Progenitor cell of endocrine pancreas (in vitro differentiated cells): Measurements from ENCODE around the gene PARP9. TPM values are rescaled to one million over a fixed set of nuclear protein-coding genes. Genes with fewer than 3 reads are reported as not detected.

Experiments used
- DNase-seq: peaks from one replicate; pipeline ENCODE4 v3.0.0; 2021; ENCODE audit warnings: low spot score; ENCODE audit not compliant: unreplicated experiment
- H3K27ac Mint-ChIP-seq: 2 replicates; pipeline ENCODE4 v1.8.0; 2021; ENCODE audit warnings: mild to moderate bottlenecking, moderate library complexity, mixed read lengths
- H3K27me3 Mint-ChIP-seq: 2 replicates; pipeline ENCODE4 v1.8.0; 2021; ENCODE audit warnings: mixed read lengths
- H3K36me3 Mint-ChIP-seq: 2 replicates; pipeline ENCODE4 v1.8.0; 2022; ENCODE audit warnings: mixed read lengths; ENCODE audit not compliant: insufficient read depth
- H3K4me1 Mint-ChIP-seq: 2 replicates; pipeline ENCODE4 v1.8.0; 2021; ENCODE audit warnings: low read depth, mixed read lengths
- H3K4me3 Mint-ChIP-seq: 2 replicates; pipeline ENCODE4 v1.8.0; 2021; ENCODE audit warnings: low read depth, mild to moderate bottlenecking, moderate library complexity, mixed read lengths
- H3K9me3 Mint-ChIP-seq: 2 replicates; pipeline ENCODE4 v1.8.0; 2021; ENCODE audit warnings: low read depth, mixed read lengths
- CTCF ChIP-seq: fragments of 200-600 bp; sonication (generic); IDR thresholded peaks from one replicate; pipeline ENCODE4 v1.5.0; 2021; ENCODE audit warnings: antibody characterized with exemption, mild to moderate bottlenecking; ENCODE audit not compliant: unreplicated experiment
- long read RNA-seq: library from polyadenylated mRNA; unstranded; transcript quantifications from one replicate; pipeline ENCODE4 v2.0.0, GENCODE V29; 2020
- total RNA-seq: library from RNA; stranded (reverse); gene quantifications from 2 replicates; pipeline ENCODE4 v1.2.1, GENCODE V29; 2021

PARP9 gene
- 11.3 and 11.5 TPM in 2 replicates for total RNA-seq
- long read RNA-seq, transcript PARP9-205 (11 exons, 3,128 nt), result major isoform, 32 of 110 reads
- long read RNA-seq, partial matches to known transcripts, result 48 of 110 reads
- long read RNA-seq, other reads (novel, unspliced or antisense), result 25 of 110 reads

GRCh38 chr3:122564155-122564912 lies at the start of gene PARP9, which contains the start of gene DTX3L:
TSS of gene PARP9 (minus strand) at chr3:122564300. CDS start at chr3:122559620, 4,680 bp downstream.
TSS of gene DTX3L (plus strand) at chr3:122564338. CDS start at chr3:122564427, 89 bp downstream.
- no peak for TF ChIP-seq CTCF
- peak within 1 kb of the TSS; percentile 94 for H3K27ac Mint-ChIP-seq
- peaks cover 20% of the 10 kb centered on the region for H3K4me1 Mint-ChIP-seq
- H3K4me3 Mint-ChIP-seq, result peak within 1 kb of the TSS; percentile 80
- no peaks in the 10 kb centered on the region for H3K27me3 Mint-ChIP-seq
- H3K9me3 Mint-ChIP-seq, result no peaks in the 10 kb centered on the region
- DNase-seq, result peak; percentile 45
- peaks cover 5% of the 10 kb centered on the region for H3K36me3 Mint-ChIP-seq

- no peak for TF ChIP-seq CTCF
- Mint-ChIP-seq H3K4me3 (no peak overlapping the region), H3K36me3 (no peaks in the 10 kb centered on the region), H3K9me3 (no peaks in the 10 kb centered on the region), H3K27ac (peak overlapping the region; percentile 73), H3K27me3 (no peaks in the 10 kb centered on the region), H3K4me1 (peaks cover 2% of the 10 kb centered on the region)
- DNase-seq, result no peak
Measured at GRCh38 chr3:122612696-122613095, 48.6 kb upstream of the PARP9 start.

- Mint-ChIP-seq H3K4me1 (peaks cover 2% of the 10 kb centered on the region), H3K9me3 (no peaks in the 10 kb centered on the region), H3K36me3 (no peaks in the 10 kb centered on the region), H3K4me3 (no peak overlapping the region), H3K27ac (no peak overlapping the region), H3K27me3 (no peaks in the 10 kb centered on the region)
- no peak for DNase-seq
- no peak for TF ChIP-seq CTCF
Measured at GRCh38 chr3:122609798-122610559, 45.9 kb upstream of the PARP9 start.

- no peaks in the 10 kb centered on the region for H3K36me3 Mint-ChIP-seq
- H3K4me1 Mint-ChIP-seq, result peaks cover 2% of the 10 kb centered on the region
- no peak for TF ChIP-seq CTCF
- DNase-seq, result no peak
- no peak overlapping the region for H3K4me3 Mint-ChIP-seq
- no peaks in the 10 kb centered on the region for H3K9me3 Mint-ChIP-seq
- no peaks in the 10 kb centered on the region for H3K27me3 Mint-ChIP-seq
- H3K27ac Mint-ChIP-seq, result no peak overlapping the region
Measured at GRCh38 chr3:122608916-122609315, 44.8 kb upstream of the PARP9 start.

GRCh38 chr3:122606330-122606729 lies 42.2 kb upstream of the PARP9 start:
- Mint-ChIP-seq H3K9me3 (no peaks in the 10 kb centered on the region), H3K27ac (no peak overlapping the region), H3K4me1 (no peaks in the 10 kb centered on the region), H3K36me3 (no peaks in the 10 kb centered on the region), H3K4me3 (no peak overlapping the region), H3K27me3 (no peaks in the 10 kb centered on the region)
- no peak for DNase-seq
- TF ChIP-seq CTCF, result no peak
